NOMO-1 (cell line): ENCODE results near the gene SLC25A17.
"Not testable (repeated sequence)": the region's sequence is repeated elsewhere in the genome, so short reads cannot be mapped to it uniquely, and the experiment has no call there.

ENCODE experiments used
- DNase-seq, 2 experiments: peaks; one replicate each; lab custom pipeline; 2025; ENCODE audit not compliant: unreplicated experiment in 2 of 2; lab: John Stamatoyannopoulos, UW

SLC25A17 gene

DNA sequence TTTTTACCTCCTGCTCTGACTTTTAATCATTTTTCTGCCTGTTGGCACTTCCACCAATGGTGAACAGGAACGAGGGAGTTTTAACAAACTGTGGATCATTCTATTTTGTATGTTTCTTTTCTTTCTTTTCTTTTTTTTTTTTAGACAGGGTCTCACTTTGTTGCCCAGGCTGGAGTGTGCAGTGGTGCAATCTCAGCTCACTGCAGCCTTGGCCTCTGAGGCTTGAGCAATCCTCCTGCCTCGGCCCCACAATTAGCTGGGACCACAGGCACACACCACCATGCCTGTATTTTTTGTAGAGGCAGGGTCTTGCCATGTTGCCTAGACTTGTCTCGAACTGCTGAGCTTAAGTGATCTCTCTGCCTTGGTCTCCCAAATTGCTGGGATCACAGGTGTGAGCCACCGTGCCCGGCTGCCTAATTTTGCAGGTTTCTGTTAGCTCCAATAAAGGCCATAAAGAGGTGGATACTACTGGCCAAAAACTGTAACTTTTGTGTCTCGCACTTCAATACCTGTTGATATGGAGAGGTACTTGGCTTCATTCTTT lies 59.8 kb downstream of the SLC25A17 start:
- DNase-seq = no peak

DNA sequence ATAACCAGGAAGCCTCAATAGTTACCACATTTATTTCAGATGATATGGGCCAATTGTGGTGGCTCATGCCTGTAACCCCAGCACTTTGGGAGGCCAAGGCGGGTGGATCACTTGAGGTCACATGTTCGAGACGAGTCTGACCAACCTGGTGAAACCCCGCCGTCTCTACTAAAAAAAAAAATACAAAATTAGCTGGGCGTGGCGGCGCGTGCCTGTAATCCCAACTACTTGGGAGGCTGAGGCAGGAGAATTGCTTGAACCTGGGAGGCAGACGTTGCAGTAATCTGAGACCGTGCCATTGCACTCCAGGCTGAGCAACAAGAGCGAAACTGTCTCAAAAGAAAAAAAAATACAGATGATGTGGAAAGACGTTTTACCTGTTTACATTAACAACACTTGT lies 60.3 kb downstream of the SLC25A17 start:
- DNase-seq = not testable (repeated sequence)

DNA sequence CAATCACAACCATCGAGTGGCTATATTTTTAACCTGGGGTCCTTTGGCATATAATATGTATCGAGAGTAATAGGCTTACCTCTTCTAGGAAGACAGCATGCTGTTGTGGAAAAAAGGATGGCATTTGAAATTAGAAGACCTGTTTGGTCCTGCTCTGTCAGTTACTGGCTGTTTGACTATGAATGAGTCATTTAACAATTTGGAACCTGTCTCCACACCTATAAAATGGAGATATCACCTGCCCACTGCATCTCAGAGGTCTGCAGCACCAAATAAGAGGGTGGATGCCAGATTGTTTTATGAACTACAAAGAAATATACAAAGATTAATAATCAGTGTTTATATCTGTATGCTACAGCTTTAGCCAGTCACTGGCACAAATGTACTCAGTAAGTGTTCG lies 60.8 kb downstream of the SLC25A17 start:
- no peak for DNase-seq

DNA sequence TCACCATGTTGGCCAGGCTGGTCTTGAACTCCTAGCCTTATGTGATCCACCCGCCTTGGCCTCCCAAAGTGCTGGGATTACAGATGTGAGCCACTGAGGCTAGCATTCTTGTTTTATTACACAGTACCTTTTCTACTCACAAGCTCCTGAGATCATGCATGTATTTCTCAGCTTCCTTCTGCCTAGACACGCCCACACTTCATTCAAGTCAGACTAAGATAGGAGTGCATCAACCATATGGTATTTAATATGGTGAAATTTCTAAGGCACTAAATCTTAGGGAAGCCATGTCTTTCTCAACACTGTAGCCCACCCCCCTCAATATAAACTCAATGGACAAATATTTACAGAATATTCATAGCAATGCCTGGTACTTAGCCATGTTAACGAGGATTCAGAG lies 62.1 kb downstream of the SLC25A17 start:
- no peak for DNase-seq

DNA sequence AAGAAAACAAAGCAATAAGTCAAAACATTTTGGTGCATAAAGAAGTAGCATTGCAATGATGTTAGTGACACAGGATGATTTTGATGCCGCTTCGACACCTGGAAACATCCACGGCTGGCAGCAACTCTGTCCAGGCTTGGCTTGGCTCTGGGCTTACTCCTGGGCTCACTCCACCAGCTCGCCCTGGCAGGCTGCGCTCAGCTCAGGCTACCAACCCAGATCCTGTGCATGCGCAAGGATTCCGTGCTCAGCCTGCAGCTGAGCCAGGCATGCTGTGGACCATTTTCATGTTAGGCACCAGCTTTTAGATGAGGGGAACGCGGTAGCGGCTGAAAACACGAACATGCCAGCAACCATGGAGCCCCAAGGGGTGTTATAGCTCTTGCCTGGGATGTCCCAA lies 66.0 kb downstream of the SLC25A17 start:
- DNase-seq = no peak

DNA sequence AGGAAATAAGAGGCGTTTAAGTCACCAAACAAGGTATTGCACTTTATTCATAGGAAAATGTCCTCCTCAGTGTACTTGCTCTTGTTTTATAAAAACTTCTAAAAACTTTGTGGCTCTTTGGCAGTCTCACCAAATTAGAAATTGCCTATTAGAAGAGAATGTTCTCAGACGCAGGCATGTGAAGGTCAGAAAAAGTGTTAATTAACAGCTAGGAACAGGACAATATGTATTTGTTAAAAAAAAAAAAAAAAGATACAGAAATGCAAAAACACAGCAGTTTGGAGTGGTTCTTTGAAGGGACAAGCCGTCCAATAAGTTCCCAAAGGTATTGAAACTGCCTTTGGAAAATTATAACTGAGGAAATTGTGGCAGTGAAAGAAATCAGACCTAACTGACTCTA lies 67.9 kb downstream of the SLC25A17 start:
- DNase-seq = no peak

DNA sequence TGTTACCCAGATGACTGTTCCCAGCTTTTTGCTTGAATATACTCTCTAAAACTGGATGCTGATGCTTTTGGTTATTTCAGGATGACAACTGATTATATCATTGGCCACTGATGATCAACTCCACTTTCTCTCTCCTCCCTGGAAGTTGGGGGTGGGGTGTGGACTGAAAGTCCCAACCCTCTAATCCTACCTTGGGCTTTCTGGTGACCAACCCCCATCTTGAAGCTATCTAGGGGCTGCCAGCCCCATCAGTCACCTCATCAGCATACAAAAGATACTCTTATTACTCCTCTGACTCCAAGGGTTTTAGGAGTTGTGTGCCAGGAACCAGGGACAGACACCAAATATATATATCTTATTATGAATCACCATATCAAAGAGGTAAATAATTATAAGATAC lies 69.3 kb downstream of the SLC25A17 start:
- DNase-seq = no peak

DNA sequence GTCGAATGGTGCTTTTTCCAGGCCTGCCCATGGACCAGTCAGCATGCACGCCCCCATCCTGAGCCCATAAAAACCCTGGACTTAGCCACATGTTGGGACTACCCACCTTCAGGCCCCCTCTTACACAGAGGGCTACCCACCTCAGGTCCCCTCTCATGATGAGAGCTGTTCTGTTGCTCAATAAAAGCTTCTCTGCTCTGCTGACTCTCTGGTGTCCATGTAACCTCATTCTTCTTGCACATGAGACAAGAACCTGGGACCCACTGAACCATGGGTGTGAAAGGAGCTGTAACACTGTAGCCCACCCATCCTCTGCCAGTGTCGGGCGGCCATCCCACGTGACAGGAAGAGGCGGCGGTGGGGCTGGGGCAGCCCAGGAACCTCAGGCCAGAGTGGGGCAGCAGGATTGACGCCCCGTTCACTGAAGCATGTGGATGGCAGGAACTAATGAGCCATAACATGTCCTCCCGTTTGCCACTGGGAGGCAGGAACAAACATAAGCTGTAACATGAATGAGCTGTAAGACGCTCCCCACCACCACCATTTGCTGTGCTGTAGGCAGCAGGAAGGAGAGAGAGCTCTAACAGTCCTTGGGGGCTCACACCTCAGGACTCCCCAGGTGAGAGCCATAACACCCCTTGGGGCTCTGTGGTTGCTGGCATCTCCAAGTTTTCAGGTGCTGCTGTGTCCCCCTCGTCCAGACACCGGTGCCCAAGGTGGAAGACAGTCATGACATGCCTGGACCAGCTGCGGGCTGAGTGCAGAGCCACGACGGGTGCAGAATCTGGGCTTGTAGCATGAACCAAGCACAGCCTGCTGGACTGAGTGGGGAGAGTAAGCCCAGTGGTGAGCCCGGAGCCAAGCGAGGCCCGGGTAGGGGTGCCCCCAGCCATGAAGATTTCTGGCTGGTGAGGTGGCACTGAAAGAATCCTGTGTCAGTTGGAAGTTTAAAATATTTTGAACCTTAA lies 70.5 kb downstream of the SLC25A17 start:
- no peak for DNase-seq

DNA sequence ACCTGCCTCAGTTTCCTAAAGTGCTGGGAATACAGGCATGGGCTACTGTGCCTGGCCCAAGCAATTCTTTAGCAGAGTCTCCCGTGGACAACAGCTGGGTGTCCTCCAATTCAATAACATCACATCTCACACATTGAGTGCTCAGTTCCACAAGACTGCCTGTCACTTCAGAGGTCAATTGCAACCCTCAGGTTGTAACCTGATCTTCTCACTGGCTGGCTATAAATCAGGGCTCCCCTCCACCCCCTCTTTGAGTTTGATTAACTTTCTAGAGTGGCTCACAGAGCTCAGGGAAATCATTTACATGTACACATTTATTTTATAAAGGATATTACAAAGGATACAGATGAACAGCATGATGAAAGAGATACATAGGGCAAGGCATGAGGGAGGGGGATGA lies 71.8 kb downstream of the SLC25A17 start:
- DNase-seq = no peak

DNA sequence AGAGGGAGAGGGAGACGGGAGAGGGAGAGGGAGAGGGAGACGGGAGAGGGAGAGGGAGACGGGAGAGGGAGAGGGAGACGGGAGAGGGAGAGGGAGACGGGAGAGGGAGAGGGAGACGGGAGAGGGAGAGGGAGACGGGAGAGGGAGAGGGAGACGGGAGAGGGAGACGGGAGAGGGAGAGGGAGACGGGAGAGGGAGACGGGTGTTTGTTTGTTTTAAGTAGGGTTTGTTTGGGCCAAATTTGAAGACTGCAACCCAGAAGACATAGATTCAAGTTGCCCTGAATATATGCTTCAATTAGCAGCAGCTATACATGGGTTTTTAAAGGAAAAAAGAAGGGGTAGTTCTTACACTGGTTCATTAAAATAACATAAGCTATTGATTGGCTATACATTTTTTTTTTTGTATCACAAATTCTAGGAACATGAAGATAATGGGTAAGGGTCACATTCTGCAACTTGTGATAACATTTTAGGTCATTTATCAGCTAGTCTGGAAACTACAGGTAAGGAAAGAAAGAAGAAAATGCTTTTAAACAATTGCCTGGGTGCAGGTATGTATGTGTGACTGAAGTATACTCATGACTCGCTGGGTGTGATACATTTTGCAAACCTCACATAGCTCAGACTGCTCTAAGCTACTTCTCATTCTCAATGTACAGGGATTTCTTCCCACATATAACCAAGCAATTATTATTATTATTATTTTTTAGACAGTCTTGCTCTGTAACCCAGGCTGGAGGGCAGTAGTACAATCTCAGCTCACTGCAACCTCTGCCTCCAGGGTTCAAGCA lies 72.5 kb downstream of the SLC25A17 start:
- DNase-seq = no peak

DNA sequence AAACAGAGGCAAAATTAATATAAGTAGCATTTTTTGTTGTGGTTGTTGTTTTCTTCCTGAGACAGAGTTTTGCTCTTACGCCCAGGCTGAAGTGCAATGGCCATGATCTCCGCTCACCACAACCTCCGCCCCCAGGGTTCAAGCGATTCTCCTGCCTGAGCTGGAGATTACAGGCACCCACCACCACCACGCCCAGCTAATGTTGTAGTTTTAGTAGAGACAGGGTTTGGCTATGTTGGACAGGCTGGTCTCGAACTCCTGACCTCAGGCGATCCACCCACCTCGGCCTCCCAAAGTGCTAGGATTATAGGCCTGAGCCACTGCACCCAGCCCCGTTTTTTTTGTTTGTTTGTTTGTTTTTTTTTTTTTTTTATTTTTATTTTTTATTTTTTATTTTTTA lies 75.4 kb downstream of the SLC25A17 start:
- DNase-seq = no peak

DNA sequence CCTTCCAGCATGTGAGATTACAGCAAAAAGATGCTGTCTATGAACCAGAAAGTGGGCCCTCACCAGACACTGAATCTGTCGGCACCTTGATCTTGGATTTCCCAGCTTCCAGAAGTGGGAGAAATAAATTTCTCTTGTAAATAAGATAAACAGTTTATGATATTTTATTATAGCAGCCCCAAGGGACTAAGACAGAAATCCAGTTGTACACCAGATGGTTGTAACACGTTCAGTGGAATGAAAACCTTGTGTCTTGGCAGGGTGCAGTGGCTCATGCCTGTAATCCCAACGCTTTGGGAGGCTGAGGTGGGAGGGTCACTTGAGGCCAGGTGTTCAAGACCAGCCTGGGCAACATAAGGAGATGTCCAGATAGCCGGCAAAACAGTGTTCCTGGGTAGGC lies 78.0 kb downstream of the SLC25A17 start:
- DNase-seq = no peak

DNA sequence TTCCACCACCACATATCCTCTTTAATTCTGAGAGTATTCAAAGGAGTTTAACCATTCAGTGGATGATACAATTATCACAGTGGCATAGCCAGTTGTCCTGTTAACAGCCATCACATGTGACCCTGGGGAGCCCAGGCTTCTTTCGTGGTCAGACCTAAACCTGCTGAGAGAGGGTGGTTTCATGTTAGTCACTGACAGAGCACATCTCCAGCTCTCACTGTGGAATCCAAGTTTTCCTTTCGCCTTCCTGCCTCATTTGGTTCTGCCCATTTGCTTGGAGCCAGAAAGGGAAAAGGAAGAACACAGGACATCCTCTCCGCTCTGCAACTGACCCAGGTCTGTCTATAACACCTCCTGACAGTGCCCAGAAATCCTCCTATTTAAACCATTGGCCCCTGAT lies 79.4 kb downstream of the SLC25A17 start:
- no peak for DNase-seq

DNA sequence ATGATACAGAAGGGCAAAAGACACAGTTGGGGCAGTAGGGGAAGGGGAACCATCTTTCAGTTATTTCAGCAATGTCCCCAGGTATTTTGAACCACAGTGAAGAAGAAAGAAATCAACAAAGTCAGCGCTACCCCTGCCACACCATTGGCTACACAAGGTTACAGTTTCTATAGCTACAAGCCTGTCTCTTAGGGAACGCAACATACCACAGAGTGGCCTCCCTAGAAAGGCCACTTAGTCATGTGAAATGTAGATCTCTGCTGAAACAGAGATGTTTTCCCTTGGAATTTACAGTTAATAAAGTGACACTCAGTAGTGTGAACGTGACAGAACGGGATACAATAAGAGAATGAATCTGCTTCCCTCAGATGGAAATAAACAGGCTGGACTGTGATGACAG lies 85.2 kb downstream of the SLC25A17 start:
- DNase-seq = no peak

DNA sequence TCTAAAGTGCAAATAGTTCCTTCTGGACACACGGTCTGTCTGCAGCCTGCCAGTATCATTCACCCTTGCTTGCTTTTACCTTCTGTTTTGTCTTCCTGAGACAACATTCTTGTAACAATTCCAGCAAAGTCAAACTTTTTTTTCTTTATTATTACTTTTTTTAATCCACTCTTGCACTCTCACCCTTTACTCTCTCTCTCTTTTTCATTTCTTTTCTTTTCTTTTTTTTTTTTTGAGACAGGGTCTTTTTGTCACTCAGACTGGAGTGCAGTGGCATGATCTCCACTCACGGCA lies 86.2 kb downstream of the SLC25A17 start:
- no peak for DNase-seq

DNA sequence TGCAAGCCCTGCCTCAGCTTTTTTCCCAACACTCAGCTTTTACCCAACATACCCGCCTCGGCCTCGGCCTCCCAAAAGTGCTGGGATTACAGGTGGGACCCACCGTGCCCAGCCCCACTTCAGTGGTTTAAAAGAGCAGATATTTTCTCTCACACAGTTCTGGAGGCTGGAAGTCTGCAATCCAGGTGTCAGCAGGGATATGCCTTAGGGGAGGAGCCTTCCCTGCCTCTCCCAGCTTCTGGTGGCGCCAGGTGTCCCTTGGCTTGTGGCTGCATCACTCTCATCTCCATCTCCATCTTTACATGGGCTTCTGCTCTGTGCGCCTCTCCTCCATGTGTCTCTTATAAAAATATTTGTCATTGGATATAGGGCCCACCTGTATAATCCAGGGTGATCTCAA lies 89.9 kb downstream of the SLC25A17 start:
- no peak for DNase-seq

DNA sequence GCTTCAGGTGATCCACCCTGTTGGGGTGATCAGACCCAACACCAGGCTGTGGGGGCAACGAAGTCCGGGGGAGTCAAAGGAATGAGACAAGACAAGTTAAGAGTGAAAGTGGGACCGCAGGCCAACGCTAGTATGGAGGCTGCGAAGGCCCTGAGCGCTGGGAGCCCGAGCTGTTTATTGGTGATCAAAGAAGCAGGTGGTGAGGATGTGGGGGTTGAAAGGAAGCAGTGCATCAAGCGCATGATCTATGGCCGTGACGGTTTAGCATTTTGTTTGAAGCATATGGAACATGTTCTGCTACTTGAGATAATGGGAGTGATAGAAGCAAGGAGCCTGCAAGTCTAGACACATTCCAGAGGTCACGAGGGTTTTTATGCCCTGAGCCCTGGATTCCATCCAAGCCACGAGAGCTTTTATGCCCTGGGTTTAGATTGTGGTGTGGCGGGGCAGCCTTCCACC lies 90.4 kb downstream of the SLC25A17 start:
- no peak for DNase-seq

DNA sequence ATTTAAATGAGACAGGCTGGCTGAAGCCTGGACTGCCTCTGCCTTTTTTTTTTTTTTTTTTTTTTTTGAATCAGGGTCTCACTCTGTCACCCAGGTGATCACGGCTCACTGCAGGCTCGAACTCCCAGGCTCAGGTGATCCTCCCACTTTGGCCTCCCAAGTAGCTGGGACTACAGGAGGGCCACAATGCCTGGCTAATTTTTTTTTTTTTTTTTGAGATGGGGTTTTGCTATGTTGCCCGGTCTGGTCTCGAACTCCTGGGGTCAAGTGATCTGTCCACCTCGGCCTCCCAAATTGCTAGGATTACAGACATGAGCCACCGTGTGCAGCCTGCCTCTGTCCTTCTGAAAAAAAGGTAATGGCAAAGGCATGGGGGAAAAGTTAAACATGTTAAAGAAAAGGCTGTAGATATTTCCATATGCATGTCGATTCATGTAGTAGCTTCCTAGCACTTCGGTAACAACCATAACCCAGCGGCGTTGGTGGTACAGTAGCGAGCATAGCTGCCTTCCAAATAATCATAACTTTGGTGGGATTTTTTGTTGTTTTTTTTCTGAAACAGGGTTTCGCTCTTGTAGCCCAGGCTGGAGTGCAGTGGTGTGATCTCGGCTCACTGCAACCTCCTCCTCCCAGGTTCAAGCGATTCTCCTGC lies 91.1 kb downstream of the SLC25A17 start:
- no peak for DNase-seq

DNA sequence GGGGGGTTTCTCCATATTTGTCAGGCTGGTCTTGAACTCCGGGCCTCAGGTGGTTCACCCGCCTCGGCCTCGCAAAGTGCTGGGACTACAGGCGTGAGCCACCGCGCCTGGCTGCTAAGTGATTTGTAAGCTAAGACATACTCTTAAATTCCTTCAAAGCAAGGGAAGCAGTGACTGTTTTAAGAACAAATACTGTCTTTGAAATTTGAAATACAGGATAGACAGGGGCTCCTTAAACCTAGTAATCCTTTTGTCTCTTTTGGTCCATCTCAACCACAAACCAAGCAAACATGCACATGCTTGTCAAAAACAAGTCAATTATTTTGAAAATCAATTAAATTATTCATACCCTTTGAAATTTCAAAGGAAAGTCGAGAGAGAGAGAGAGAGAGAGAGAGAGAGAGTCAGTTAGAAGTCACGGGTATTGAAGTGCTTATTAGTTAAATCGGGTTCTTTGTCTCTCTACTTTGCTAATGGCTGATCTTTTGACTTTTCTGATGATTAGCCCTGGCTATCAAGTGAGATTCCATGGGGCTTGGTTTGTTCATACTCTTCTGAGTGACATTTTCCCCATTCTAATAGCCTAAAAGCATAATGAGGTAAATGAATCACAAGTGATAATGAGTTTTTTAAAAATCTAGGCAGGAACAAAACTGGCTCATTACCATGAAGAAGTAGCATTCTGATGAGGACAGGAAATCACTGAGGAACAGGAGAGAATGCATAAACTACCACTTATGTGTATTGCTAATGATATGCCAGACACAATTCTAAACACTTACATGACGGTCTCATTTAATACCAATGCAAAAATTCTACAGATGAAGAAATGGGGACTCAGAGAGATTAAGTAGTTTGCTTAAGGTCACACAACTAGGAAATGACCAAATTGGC lies 91.8 kb downstream of the SLC25A17 start:
- DNase-seq = no peak

DNA sequence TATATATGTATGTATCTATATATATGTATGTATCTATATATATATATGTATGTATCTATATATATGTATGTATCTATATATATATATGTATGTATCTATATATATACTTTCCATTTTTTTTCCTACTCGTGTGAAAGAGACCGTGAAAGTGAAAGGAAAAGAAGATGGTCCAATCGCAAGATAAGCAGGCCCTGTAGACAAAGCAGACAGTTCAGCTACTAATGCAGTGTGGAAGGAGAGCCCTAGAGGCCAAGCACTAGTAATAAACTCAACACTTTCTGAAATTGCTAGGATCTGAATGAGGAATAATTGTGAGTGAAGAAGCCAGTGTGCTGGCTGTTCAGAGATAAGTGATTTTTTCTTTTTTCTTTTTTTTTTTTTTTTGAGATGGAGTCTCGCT lies 92.6 kb downstream of the SLC25A17 start:
- peak; percentile 13 to 40 for DNase-seq
